Epithelial cell of esophagus (primary cell): ENCODE results near the gene AP1S2.
A peak's percentile ranks its signal among the peaks of the same experiment; 100 is the strongest.

ENCODE experiments used
- DNase-seq: peaks from one replicate; pipeline ENCODE4 v3.0.0; 2010; ENCODE audit warnings: low read depth
- H3K4me3 ChIP-seq: 2 replicates; pipeline ENCODE4 v1.5.1; 2011; ENCODE audit warnings: mild to moderate bottlenecking, low read length, control low read depth
- CTCF ChIP-seq: IDR thresholded peaks from 2 replicates; pipeline ENCODE4 v1.5.1; 2011; ENCODE audit warnings: low read depth, mild to moderate bottlenecking, low read length, control low read depth, inconsistent platforms; ENCODE audit not compliant: insufficient read depth; ENCODE audit errors: missing control alignments

The AP1S2 gene

GRCh38 chrX:15825936-15826335 is 28.7 kb downstream of the AP1S2 start:
- H3K4me3 ChIP-seq, result no peak overlapping the region
- TF ChIP-seq CTCF, result no peak
- no peak for DNase-seq

- no peak for TF ChIP-seq CTCF
These were observed 31.7 kb downstream of the AP1S2 start for GRCh38 chrX:15822922-15823321.

GRCh38 chrX:15820106-15821073 is 34.2 kb downstream of the AP1S2 start:
- TF ChIP-seq CTCF, result no peak
- no peak overlapping the region for H3K4me3 ChIP-seq
- DNase-seq, result no peak

More at GRCh38 chrX:15822922-15823321, 31.7 kb downstream of the AP1S2 start:
- H3K4me3 ChIP-seq, result no peak overlapping the region
- DNase-seq, result no peak

- no peak for DNase-seq
- no peak overlapping the region for H3K4me3 ChIP-seq
- no peak for TF ChIP-seq CTCF
These were observed 37.7 kb downstream of the AP1S2 start for GRCh38 chrX:15816886-15817285.

- no peak for DNase-seq
- H3K4me3 ChIP-seq, result no peak overlapping the region
- TF ChIP-seq CTCF, result no peak
These were observed 38.2 kb downstream of the AP1S2 start for GRCh38 chrX:15816438-15816809.

GRCh38 chrX:15815779-15816437 is 38.7 kb downstream of the AP1S2 start:
- peak; percentile 25 for DNase-seq
- no peak overlapping the region for H3K4me3 ChIP-seq
- peak; percentile 50 for TF ChIP-seq CTCF
